Fibroblast of lung (primary cell): ENCODE data around the gene SDCBP2. TPM values are rescaled to one million over a fixed set of nuclear protein-coding genes. Genes with fewer than 3 reads are reported as not detected.
A peak's percentile ranks its signal among the peaks of the same experiment; 100 is the strongest.

ENCODE experiments used
- DNase-seq, 2 donors: peaks; one replicate each; pipeline versions ENCODE4 v3.0.0 to v3.0.0-alpha.2; 2010; ENCODE audit warnings: low read depth in 2 of 2
- H2AFZ ChIP-seq: 2 replicates; pipeline ENCODE4 v1.5.1; 2012; ENCODE audit warnings: low read length, control low read depth, inconsistent platforms
- H3K27ac ChIP-seq: 2 replicates; pipeline ENCODE4 v1.5.1; 2011; ENCODE audit warnings: low read length, control low read depth; ENCODE audit not compliant: insufficient read depth
- H3K27me3 ChIP-seq: 2 replicates; pipeline ENCODE4 v1.5.1; 2011; ENCODE audit warnings: mild to moderate bottlenecking, low read length; ENCODE audit not compliant: control insufficient read depth, insufficient read depth
- H3K36me3 ChIP-seq: 2 replicates; pipeline ENCODE4 v1.5.1; 2011; ENCODE audit warnings: low read length; ENCODE audit not compliant: control insufficient read depth, insufficient read depth
- H3K4me1 ChIP-seq: 2 replicates; pipeline ENCODE4 v1.5.1; 2011; ENCODE audit warnings: low read length; ENCODE audit not compliant: control insufficient read depth, insufficient read depth; ENCODE audit errors: extremely low read depth
- H3K4me2 ChIP-seq: 2 replicates; pipeline ENCODE4 v1.5.1; 2011; ENCODE audit warnings: low read length, control low read depth; ENCODE audit not compliant: insufficient read depth; ENCODE audit errors: extremely low read depth
- H3K4me3 ChIP-seq, 4 experiments: fragments of 200-600 bp in 1 of 4; sonication (generic) in 1 of 4; replicated peaks in 1 of 4; 2 replicates each; pipeline ENCODE4 v1.5.1; 2011 to 2016; ENCODE audit warnings: low read length in 4 of 4, low read depth in 3 of 4, mild to moderate bottlenecking in 3 of 4, control low read depth in 2 of 4, inconsistent platforms in 1 of 4, mixed read lengths in 1 of 4; ENCODE audit not compliant: insufficient read depth in 1 of 4; ENCODE audit errors: control extremely low read depth in 1 of 4
- H3K79me2 ChIP-seq: 2 replicates; pipeline ENCODE4 v1.5.1; 2012; ENCODE audit warnings: mild to moderate bottlenecking, low read length, inconsistent platforms; ENCODE audit not compliant: control insufficient read depth, insufficient read depth
- H3K9ac ChIP-seq: 2 replicates; pipeline ENCODE4 v1.5.1; 2011; ENCODE audit warnings: mild to moderate bottlenecking, low read length, control low read depth; ENCODE audit not compliant: insufficient read depth
- H3K9me3 ChIP-seq: 2 replicates; pipeline ENCODE4 v1.5.1; 2012; ENCODE audit warnings: low read depth, low read length; ENCODE audit not compliant: control insufficient read depth, insufficient read depth
- H4K20me1 ChIP-seq: 2 replicates; pipeline ENCODE4 v1.5.1; 2011; ENCODE audit warnings: low read length; ENCODE audit not compliant: control insufficient read depth, insufficient read depth; ENCODE audit errors: extremely low read depth
- CTCF ChIP-seq, 2 donors: IDR thresholded peaks in 1 of 2; conservative IDR thresholded peaks in 1 of 2; 1 replicate in 1 of 2; 2 replicates in 1 of 2; pipeline ENCODE4 v1.5.1; 2011 to 2012; ENCODE audit warnings: low read length in 2 of 2, control low read depth in 1 of 2, inconsistent platforms in 1 of 2, low read depth in 1 of 2, mild to moderate bottlenecking in 1 of 2
- EZH2 ChIP-seq: IDR thresholded peaks from 2 replicates; pipeline ENCODE4 v1.5.1; 2012; ENCODE audit warnings: low read length, control low read depth, mild to moderate bottlenecking; ENCODE audit errors: missing control alignments
- polyA plus RNA-seq, 2 donors: library from polyadenylated mRNA; depleted of rRNA in 1 of 2; stranded (reverse) in 1 of 2; unstranded in 1 of 2; fragments of >200 nt; gene quantifications; 2 replicates each; pipeline ENCODE4 v1.2.1, GENCODE V29; 2011 to 2012; ENCODE audit warnings: missing spikeins in 1 of 2
- total RNA-seq: library from RNA; depleted of rRNA; stranded (reverse); fragments of >200 nt; gene quantifications from 2 replicates; pipeline ENCODE4 v1.2.1, GENCODE V29; 2014

SDCBP2 gene
- total and polyA plus RNA-seq, 2 donors (not counting 1 experiment from before 2014, with no cell fraction given) = 0.78 to 2.1 TPM

DNA sequence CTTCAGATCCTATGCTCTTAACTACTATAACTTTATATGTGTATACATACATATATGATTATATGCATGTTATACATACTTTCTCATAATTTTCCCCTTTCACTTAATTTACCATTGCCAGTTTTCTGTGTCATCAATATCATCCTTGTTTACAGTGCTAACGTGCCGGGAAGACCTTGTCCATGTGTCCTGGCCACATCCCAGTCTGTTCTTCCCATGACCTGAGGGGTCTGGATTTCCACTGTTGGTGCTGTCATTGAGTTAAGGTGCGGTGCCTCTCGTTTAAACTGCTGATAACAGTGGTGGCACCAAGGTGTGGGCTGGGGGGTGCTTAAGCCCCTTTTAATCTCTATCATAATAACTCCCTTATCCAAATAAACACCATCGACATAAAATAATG, 8.5 kb upstream of the SDCBP2 start:
- no peak overlapping the region for H3K4me3 ChIP-seq
- H3K4me2 ChIP-seq = no peak overlapping the region
- no peaks in the 10 kb centered on the region for H3K9me3 ChIP-seq
- no peak overlapping the region for H3K9ac ChIP-seq
- peaks cover 17% of the 10 kb centered on the region for H3K4me1 ChIP-seq
- H4K20me1 ChIP-seq = no peaks in the 10 kb centered on the region
- no peak for TF ChIP-seq EZH2
- no peak for TF ChIP-seq CTCF (conservative IDR thresholded peaks at IDR 0.05 in 1 of 2, IDR thresholded peaks at IDR 0.05 in 1 of 2; ENCODE audit: low read depth in 1 of 2, low read length in 2 of 2)
- no peak overlapping the region for H3K27ac ChIP-seq
- H3K36me3 ChIP-seq = peaks cover 2% of the 10 kb centered on the region
- no peaks in the 10 kb centered on the region for H3K79me2 ChIP-seq
- no peaks in the 10 kb centered on the region for H3K27me3 ChIP-seq
- no peak overlapping the region for H2AFZ ChIP-seq
- no peak for DNase-seq

DNA sequence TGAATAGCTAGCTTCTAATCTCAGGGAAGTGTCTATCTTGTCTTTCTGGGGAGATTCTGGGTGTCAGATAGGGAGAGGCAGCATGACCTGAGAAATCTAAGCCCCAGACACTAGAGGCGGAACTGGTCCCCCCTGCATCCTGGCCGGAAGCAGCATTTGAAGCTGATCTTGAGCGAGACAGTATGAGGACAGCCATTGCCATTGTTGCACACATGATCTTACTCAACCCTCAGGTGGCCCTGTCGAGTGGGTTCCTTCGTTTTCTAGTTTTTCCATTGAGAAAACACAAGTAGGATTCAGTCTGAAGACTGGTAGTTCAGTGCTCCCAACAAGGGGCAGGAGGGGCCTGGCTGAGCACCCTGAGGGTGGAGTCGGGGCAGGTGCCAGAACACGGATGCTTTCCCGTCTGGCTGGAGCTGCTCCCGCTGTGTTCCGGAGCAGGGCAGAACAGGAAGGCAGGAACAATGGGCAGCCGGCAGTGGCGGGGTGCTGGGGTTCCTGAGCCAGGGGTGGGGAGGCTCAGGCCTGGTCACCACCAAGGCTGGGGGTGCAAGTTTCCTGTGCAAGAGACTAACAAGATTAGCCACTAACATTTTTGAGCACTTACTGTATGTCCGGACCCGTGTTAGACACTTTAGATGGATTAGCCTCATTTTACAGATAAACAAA, 7.9 kb upstream of the SDCBP2 start:
- no peak overlapping the region for H3K4me3 ChIP-seq
- no peaks in the 10 kb centered on the region for H4K20me1 ChIP-seq
- peak in 1 of 2 donors; percentile 57 for DNase-seq
- peaks cover under 1% of the 10 kb centered on the region for H3K79me2 ChIP-seq
- H2AFZ ChIP-seq = no peak overlapping the region
- no peaks in the 10 kb centered on the region for H3K9me3 ChIP-seq
- no peak for TF ChIP-seq EZH2
- no peak for TF ChIP-seq CTCF (conservative IDR thresholded peaks at IDR 0.05 in 1 of 2, IDR thresholded peaks at IDR 0.05 in 1 of 2; ENCODE audit: low read depth in 1 of 2, low read length in 2 of 2)
- H3K4me1 ChIP-seq = peaks cover 15% of the 10 kb centered on the region
- no peak overlapping the region for H3K27ac ChIP-seq
- H3K27me3 ChIP-seq = no peaks in the 10 kb centered on the region
- H3K4me2 ChIP-seq = peak overlapping the region; percentile 71
- H3K9ac ChIP-seq = no peak overlapping the region
- H3K36me3 ChIP-seq = peaks cover 2% of the 10 kb centered on the region

DNA sequence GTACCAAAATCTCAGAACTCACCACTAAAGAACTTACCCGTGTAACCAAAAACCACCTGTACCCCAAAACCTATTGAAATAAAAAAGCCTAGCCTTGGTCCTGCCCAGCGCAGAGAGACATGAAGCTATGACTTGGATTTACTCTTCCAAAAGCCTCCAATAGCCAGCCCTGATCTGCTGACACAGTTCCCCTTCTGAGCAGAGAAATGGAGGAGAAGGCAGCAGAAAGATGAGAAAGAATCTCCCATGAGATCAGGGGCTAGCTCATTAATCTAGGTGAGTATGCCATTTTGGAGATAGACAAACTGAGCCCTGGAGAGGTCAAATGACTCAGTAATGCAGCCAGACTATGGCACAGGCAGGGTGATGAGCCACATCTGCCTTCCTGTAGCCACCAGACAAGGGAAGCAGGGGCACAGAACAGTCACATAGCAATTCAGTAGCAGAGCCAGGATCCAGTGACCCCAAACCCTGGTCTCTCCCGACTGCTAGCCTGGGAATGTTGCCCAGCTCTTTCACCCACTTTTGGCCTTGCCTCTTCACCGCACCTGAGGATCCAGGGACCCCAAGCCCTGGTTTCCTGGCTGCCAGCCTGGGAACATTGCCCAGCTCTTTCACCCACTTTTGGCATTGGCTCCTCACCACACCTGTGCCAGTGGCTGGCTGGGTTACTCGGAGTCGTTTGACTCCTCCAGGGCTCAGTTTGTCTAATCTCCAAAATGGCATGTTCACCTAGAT, 7.2 kb upstream of the SDCBP2 start:
- peaks cover 2% of the 10 kb centered on the region for H3K36me3 ChIP-seq
- peaks cover 3% of the 10 kb centered on the region for H3K79me2 ChIP-seq
- H3K9ac ChIP-seq = no peak overlapping the region
- H3K9me3 ChIP-seq = no peaks in the 10 kb centered on the region
- H3K4me3 ChIP-seq = no peak overlapping the region
- TF ChIP-seq EZH2 = no peak
- peak overlapping the region; percentile 71 for H3K4me2 ChIP-seq
- no peak for DNase-seq
- H3K27me3 ChIP-seq = no peaks in the 10 kb centered on the region
- H3K4me1 ChIP-seq = peaks cover 10% of the 10 kb centered on the region
- H3K27ac ChIP-seq = no peak overlapping the region
- H2AFZ ChIP-seq = no peak overlapping the region
- no peaks in the 10 kb centered on the region for H4K20me1 ChIP-seq
